Activated T-helper 1 cell treated with anti-CD3 and anti-CD28 coated beads, Interleukin-12 subunit alpha, Interleukin-12 subunit beta, Interleukin-2, Interleukin-4 antibody, amounts not matched to agents 30 ng/mL and 10 ng/mL and 1 ng/mL, durations not matched to agents 14 hours and 24 hours and 36 hours (primary cell): ENCODE data around the gene MYT1. TPM values are rescaled to one million over a fixed set of nuclear protein-coding genes. Genes with fewer than 3 reads are reported as not detected.

Experiments
- DNase-seq: peaks from one replicate; pipeline ENCODE4 v3.0.0; 2021; ENCODE audit warnings: low spot score
- H3K27ac Mint-ChIP-seq: one replicate; pipeline ENCODE4 v1.8.0; 2021; ENCODE audit warnings: mild to moderate bottlenecking, mixed read lengths
- H3K27me3 Mint-ChIP-seq: one replicate; pipeline ENCODE4 v1.8.0; 2022; ENCODE audit warnings: mild to moderate bottlenecking, moderate library complexity, mixed read lengths; ENCODE audit not compliant: insufficient read depth
- H3K36me3 Mint-ChIP-seq: one replicate; pipeline ENCODE4 v1.8.0; 2021; ENCODE audit warnings: low read depth, mixed read lengths
- H3K4me1 Mint-ChIP-seq: one replicate; pipeline ENCODE4 v1.8.0; 2021; ENCODE audit warnings: low read depth, mixed read lengths
- H3K4me3 Mint-ChIP-seq: one replicate; pipeline ENCODE4 v1.8.0; 2021; ENCODE audit warnings: mild to moderate bottlenecking, moderate library complexity, mixed read lengths
- H3K9me3 Mint-ChIP-seq: one replicate; pipeline ENCODE4 v1.8.0; 2021; ENCODE audit warnings: mixed read lengths
- intact Hi-C: fragments of 100-400 bp; cut with micrococcal nuclease; formaldehyde crosslinking; loops from one replicate; pipeline ENCODE4 v1.15.1; 2024
- total RNA-seq: library from RNA; stranded (reverse); gene quantifications from 2 replicates; pipeline ENCODE4 v1.2.3, GENCODE V29; 2022

Gene MYT1
- total RNA-seq, 1 donor from 2014 or later: not detected

DNA sequence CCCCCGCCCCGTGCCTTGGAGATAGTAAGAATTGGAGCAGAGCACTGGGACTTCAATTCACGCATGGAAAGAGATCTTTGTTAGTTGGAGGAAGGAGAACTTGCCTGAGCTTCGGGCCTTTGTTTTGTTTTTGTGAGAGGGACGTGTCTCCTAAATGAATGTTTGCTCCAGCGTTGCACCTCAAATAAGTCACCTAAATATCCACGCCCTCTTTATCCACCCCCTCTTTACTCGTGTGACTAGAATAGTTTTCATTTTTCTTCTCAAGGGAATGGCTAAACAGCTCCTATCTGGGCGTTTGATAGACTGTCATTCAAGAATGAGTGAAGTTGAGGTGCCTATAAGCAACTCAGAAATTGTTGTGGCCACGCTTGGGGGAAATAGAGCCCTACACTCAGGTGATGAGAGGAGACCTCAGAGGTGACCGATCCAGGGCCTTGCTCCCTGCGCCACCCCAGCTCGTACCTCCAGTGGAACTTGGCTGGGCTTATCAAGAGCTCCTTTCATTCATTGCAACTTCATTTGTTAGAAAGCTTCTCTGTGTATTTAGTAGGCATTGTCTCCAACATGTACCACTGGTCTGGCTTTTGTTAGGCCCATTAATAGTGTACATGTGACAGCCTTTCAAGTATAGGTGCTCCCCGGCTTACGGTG lies 92.2 kb downstream of the MYT1 start:
- intact Hi-C loops: loop anchor here (5.0 kb wide), 1 partner anchor 984 kb away; the partner anchor contains the start of gene ARFGAP1
- Mint-ChIP-seq H3K4me1 (peaks cover 54% of the 10 kb centered on the region), H3K4me3 (peak overlapping the region; percentile 98), H3K36me3 (no peaks in the 10 kb centered on the region), H3K27me3 (peaks cover 4% of the 10 kb centered on the region), H3K9me3 (no peaks in the 10 kb centered on the region), H3K27ac (peak overlapping the region; percentile 97)
- DNase-seq: no peak

DNA sequence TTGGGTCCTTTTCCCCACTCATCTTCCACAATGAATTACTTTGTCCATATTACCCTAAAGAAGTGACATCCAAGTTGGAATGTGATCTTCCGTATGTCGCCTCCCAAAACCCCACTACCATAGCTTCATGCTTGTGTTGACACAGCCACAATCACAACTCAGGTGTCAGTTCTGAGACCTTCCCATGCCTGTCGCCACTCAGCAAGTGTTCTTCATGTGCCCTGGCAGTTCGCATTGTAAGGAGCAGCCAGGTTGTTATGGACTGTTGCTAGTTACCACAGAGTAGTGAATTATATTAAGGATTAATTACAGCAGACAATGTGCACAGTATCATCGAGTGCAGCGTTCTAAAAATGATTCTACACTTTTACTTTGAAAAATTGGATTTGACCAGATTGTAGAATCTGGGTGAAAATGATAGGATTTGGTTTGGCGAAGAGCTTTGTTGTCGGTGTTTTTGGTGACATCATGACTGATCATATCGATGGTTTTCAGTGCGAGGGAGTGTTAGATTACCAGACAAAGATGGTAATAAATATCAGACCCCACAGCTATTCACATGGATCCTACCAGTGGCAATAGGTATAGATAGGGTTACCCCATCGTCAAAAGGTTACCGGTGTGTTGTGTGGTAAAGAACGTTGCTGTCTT lies 93.0 kb downstream of the MYT1 start:
- DNase-seq: no peak
- Mint-ChIP-seq H3K9me3 (no peaks in the 10 kb centered on the region), H3K27ac (peak overlapping the region; percentile 34), H3K4me3 (peak overlapping the region; percentile 98), H3K36me3 (no peaks in the 10 kb centered on the region), H3K27me3 (peaks cover 4% of the 10 kb centered on the region), H3K4me1 (peaks cover 57% of the 10 kb centered on the region)
- intact Hi-C loops: loop anchor here (5.0 kb wide), 1 partner anchor 985 kb away; the partner anchor contains the start of gene ARFGAP1

DNA sequence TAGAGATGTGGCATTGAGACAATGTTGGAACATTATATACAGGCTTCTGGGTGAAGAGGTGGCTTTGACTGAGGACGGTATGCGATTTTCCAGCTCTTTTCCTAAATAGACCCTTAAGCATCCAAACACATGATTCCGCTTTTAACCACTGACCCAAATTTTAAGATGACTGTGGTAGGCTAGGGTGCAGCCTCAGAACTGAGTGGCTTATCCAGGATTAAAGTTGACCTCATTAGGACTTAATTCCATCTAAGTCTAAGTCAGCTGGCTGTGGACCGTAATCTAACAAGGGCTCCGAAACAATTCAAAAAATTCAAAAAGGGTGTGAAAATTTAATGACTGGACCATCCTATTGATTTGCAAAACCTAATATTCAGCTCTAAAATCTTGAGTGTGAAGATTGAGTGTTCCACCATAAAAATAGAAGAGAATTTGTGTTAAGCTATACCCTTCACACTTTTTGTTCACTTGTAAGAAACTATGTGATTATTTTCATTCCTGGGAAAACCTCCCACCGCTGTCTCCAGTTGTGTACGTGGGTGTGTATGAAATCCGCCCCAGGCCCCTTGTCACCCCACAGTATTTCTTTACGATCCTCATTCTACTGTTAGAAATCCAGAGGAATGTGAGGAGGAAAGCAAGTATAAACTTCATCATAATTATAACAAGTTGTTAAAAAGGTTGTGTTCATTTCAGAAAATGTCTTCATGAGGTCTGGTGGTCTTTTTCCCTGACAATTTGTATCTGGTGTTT lies 94.0 kb downstream of the MYT1 start:
- H3K27me3 Mint-ChIP-seq: peaks cover under 1% of the 10 kb centered on the region
- no peak overlapping the region for H3K27ac Mint-ChIP-seq
- no peaks in the 10 kb centered on the region for H3K9me3 Mint-ChIP-seq
- peaks cover 63% of the 10 kb centered on the region for H3K4me1 Mint-ChIP-seq
- no peak for DNase-seq
- H3K4me3 Mint-ChIP-seq: no peak overlapping the region
- peaks cover 8% of the 10 kb centered on the region for H3K36me3 Mint-ChIP-seq
- intact Hi-C loops: loop anchor here (5.0 kb wide), 1 partner anchor 986 kb away; the partner anchor contains the start of gene ARFGAP1

- H3K27ac Mint-ChIP-seq: no peak overlapping the region
- intact Hi-C loops: no loop called here
- no peaks in the 10 kb centered on the region for H3K27me3 Mint-ChIP-seq
- peaks cover 11% of the 10 kb centered on the region for H3K36me3 Mint-ChIP-seq
- peaks cover 54% of the 10 kb centered on the region for H3K4me1 Mint-ChIP-seq
- no peaks in the 10 kb centered on the region for H3K9me3 Mint-ChIP-seq
- no peak overlapping the region for H3K4me3 Mint-ChIP-seq
- no peak for DNase-seq
Observed at GRCh38 chr20:64260239-64260638, 96.0 kb downstream of the MYT1 start.

GRCh38 chr20:64261138-64261537 lies 96.9 kb downstream of the MYT1 start:
- H3K27me3 Mint-ChIP-seq: no peaks in the 10 kb centered on the region
- no peak for DNase-seq
- H3K9me3 Mint-ChIP-seq: no peaks in the 10 kb centered on the region
- H3K4me3 Mint-ChIP-seq: no peak overlapping the region
- peaks cover 14% of the 10 kb centered on the region for H3K36me3 Mint-ChIP-seq
- intact Hi-C loops: no loop called here
- peaks cover 52% of the 10 kb centered on the region for H3K4me1 Mint-ChIP-seq
- H3K27ac Mint-ChIP-seq: peak overlapping the region; percentile 31

DNA sequence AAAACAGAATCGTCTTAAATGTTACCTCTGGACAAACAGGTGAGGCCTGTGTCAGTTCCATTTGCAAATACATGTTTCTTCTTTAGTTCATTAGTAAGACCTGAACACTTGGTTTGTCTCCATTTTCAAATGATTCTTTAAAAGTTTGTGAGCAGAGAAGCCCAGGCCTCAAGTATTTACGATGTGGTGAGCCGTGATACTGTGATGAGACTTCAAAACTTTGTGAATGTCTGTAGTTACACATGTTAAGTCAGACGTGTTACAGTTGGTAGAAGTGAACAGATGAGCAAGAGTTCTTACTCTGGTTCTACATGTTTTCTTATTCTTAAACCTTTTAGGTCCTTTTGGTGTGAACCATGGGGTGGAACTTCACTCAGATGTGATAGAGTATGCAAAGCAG lies 99.8 kb downstream of the MYT1 start:
- Mint-ChIP-seq H3K27ac (no peak overlapping the region), H3K4me1 (peaks cover 25% of the 10 kb centered on the region), H3K4me3 (no peak overlapping the region), H3K36me3 (peaks cover 14% of the 10 kb centered on the region), H3K27me3 (no peaks in the 10 kb centered on the region), H3K9me3 (no peaks in the 10 kb centered on the region)
- no peak for DNase-seq
- intact Hi-C loops: no loop called here

- H3K9me3 Mint-ChIP-seq: no peaks in the 10 kb centered on the region
- no peak overlapping the region for H3K4me3 Mint-ChIP-seq
- peaks cover 19% of the 10 kb centered on the region for H3K36me3 Mint-ChIP-seq
- no peak for DNase-seq
- H3K4me1 Mint-ChIP-seq: peaks cover 24% of the 10 kb centered on the region
- H3K27ac Mint-ChIP-seq: no peak overlapping the region
- H3K27me3 Mint-ChIP-seq: no peaks in the 10 kb centered on the region
- intact Hi-C loops: no loop called here
Observed at GRCh38 chr20:64265201-64265600, 100.9 kb downstream of the MYT1 start.

GRCh38 chr20:64266988-64267387 lies 102.7 kb downstream of the MYT1 start:
- intact Hi-C loops: no loop called here
- H3K36me3 Mint-ChIP-seq: peaks cover 22% of the 10 kb centered on the region
- no peak overlapping the region for H3K27ac Mint-ChIP-seq
- no peaks in the 10 kb centered on the region for H3K27me3 Mint-ChIP-seq
- no peaks in the 10 kb centered on the region for H3K9me3 Mint-ChIP-seq
- H3K4me1 Mint-ChIP-seq: peaks cover 12% of the 10 kb centered on the region
- no peak for DNase-seq
- no peak overlapping the region for H3K4me3 Mint-ChIP-seq

- intact Hi-C loops: no loop called here
Observed at GRCh38 chr20:64268174-64268573, 103.9 kb downstream of the MYT1 start.

GRCh38 chr20:64269604-64270411 lies 105.6 kb downstream of the MYT1 start:
- Mint-ChIP-seq H3K27me3 (no peaks in the 10 kb centered on the region), H3K36me3 (peaks cover 22% of the 10 kb centered on the region), H3K9me3 (no peaks in the 10 kb centered on the region), H3K4me1 (peaks cover 5% of the 10 kb centered on the region), H3K27ac (no peak overlapping the region), H3K4me3 (no peak overlapping the region)
- DNase-seq: no peak
- intact Hi-C loops: no loop called here

More at GRCh38 chr20:64268174-64268573, 103.9 kb downstream of the MYT1 start:
- H3K27me3 Mint-ChIP-seq: no peaks in the 10 kb centered on the region
- peaks cover 17% of the 10 kb centered on the region for H3K36me3 Mint-ChIP-seq
- H3K27ac Mint-ChIP-seq: no peak overlapping the region
- H3K4me1 Mint-ChIP-seq: peaks cover 6% of the 10 kb centered on the region
- H3K9me3 Mint-ChIP-seq: no peaks in the 10 kb centered on the region
- no peak overlapping the region for H3K4me3 Mint-ChIP-seq
- DNase-seq: no peak

DNA sequence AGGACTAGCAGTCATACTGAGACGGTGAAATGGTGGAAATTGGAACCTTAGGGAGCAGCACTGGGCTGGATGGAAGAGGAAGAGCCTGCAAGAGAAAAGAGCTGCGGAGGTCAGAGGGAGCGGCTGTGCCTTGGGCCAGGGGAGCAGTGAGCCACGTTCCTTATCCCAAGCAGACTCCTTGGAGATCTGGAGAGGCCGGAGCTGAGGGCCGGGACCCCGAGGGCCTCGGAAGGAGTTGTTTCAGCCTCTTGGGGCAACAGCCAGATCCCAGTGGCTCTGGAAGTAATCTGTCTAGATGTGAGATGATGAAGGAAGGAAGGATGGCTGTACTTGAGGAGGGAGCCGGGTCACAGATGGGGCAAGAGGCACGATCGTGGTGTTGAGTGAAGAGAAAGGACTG lies 107.4 kb downstream of the MYT1 start:
- no peak overlapping the region for H3K27ac Mint-ChIP-seq
- intact Hi-C loops: no loop called here
- no peaks in the 10 kb centered on the region for H3K27me3 Mint-ChIP-seq
- H3K36me3 Mint-ChIP-seq: peaks cover 17% of the 10 kb centered on the region
- no peak for DNase-seq
- H3K4me3 Mint-ChIP-seq: no peak overlapping the region
- peaks cover 5% of the 10 kb centered on the region for H3K4me1 Mint-ChIP-seq
- H3K9me3 Mint-ChIP-seq: no peaks in the 10 kb centered on the region

DNA sequence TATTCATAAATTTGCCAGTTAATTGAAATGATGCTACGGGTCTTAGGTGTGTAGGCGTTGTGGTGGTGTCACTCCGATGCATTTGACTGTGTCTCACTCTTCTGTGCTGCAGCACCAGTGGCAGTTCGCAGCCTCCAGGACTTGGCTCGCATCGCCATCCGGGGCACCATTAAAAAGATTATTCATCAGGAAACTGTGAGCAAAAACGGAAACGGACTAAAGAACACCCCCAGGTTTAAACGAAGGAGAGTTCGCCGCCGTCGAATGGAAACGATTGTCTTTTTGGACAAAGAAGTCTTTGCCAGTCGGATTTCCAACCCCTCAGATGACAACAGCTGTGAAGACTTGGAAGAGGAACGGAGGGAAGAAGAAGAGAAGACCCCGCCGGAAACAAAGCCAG lies 108.9 kb downstream of the MYT1 start:
- H3K4me1 Mint-ChIP-seq: peaks cover 5% of the 10 kb centered on the region
- peaks cover 17% of the 10 kb centered on the region for H3K36me3 Mint-ChIP-seq
- no peak overlapping the region for H3K27ac Mint-ChIP-seq

More for the DNA sequence above, 108.9 kb downstream of the MYT1 start:
- Mint-ChIP-seq H3K27me3 (no peaks in the 10 kb centered on the region), H3K4me3 (no peak overlapping the region), H3K9me3 (no peaks in the 10 kb centered on the region)
- intact Hi-C loops: no loop called here
- DNase-seq: no peak
